HepG2 (cell line): ENCODE data around the gene RRAD. TPM values are rescaled to one million over a fixed set of nuclear protein-coding genes. Genes with fewer than 3 reads are reported as not detected.

Experiments
- BCL6 ChIP-seq: IDR thresholded peaks from 2 replicates; pipeline ENCODE4 v1.6.1; 2016; ENCODE audit warnings: missing genetic modification reagents, missing compliant biosample characterization
- NR2F6 ChIP-seq, 2 experiments: IDR thresholded peaks; 2 replicates each; pipeline ENCODE4 v1.6.1; 2016; ENCODE audit warnings: antibody characterized with exemption in 1 of 2, mild to moderate bottlenecking in 1 of 2
- RARA ChIP-seq: IDR thresholded peaks from 2 replicates; pipeline ENCODE4 v1.6.1; 2016; ENCODE audit warnings: missing genetic modification reagents, missing compliant biosample characterization
- TBX3 ChIP-seq: fragments of 450-650 bp; IDR thresholded peaks from 2 replicates; pipeline ENCODE4 v1.6.1; 2017; ENCODE audit warnings: antibody characterized with exemption, mild to moderate bottlenecking, inconsistent platforms, borderline replicate concordance
- THYN1 ChIP-seq: sonication (generic); formaldehyde crosslinking; IDR thresholded peaks from 2 replicates; pipeline ENCODE4 v1.8.1; 2023; ENCODE audit warnings: low read depth, mild to moderate bottlenecking, moderate library complexity, missing genetic modification reagents, borderline replicate concordance
- TIGD3 ChIP-seq: sonication (generic); formaldehyde crosslinking; IDR thresholded peaks from 2 replicates; pipeline ENCODE4 v1.5.1; 2020; ENCODE audit warnings: mild to moderate bottlenecking, missing genetic modification reagents, borderline replicate concordance
- TOPORS ChIP-seq: sonication (generic); formaldehyde crosslinking; IDR thresholded peaks from 2 replicates; pipeline ENCODE4 v1.8.0; 2023; ENCODE audit warnings: mild to moderate bottlenecking, missing genetic modification reagents
- ZBTB4 ChIP-seq: sonication (generic); formaldehyde crosslinking; IDR thresholded peaks from 2 replicates; pipeline ENCODE4 v1.4.0; 2020; ENCODE audit warnings: missing genetic modification reagents, mild to moderate bottlenecking, borderline replicate concordance
- ZNF20 ChIP-seq: sonication (generic); formaldehyde crosslinking; IDR thresholded peaks from 2 replicates; pipeline ENCODE4 v1.4.0; 2020; ENCODE audit warnings: mild to moderate bottlenecking, moderate library complexity, missing genetic modification reagents
- ZNF512B ChIP-seq: sonication (generic); formaldehyde crosslinking; IDR thresholded peaks from 2 replicates; pipeline ENCODE4 v1.5.1; 2020; ENCODE audit warnings: missing genetic modification reagents, mild to moderate bottlenecking, borderline replicate concordance
- ZNF615 ChIP-seq: sonication (generic); formaldehyde crosslinking; IDR thresholded peaks from 2 replicates; pipeline ENCODE4 v1.5.0; 2020; ENCODE audit warnings: mild to moderate bottlenecking, missing genetic modification reagents, borderline replicate concordance
- ZNF747 ChIP-seq: sonication (generic); formaldehyde crosslinking; IDR thresholded peaks from 2 replicates; pipeline ENCODE4 v1.8.1; 2023; ENCODE audit warnings: missing genetic modification reagents, mild to moderate bottlenecking, borderline replicate concordance
- ZNF879 ChIP-seq: sonication (generic); formaldehyde crosslinking; IDR thresholded peaks from 2 replicates; pipeline ENCODE4 v1.8.1; 2023; ENCODE audit warnings: missing genetic modification reagents
- ZSCAN29 ChIP-seq: sonication (generic); formaldehyde crosslinking; conservative IDR thresholded peaks from 2 replicates; pipeline ENCODE4 v1.4.0; 2020; ENCODE audit warnings: mild to moderate bottlenecking, missing genetic modification reagents
- polyA plus RNA-seq, 8 experiments: library from polyadenylated mRNA; depleted of rRNA in 3 of 8; stranded (reverse) in 7 of 8; unstranded in 1 of 8; fragments of >200 nt; fragmentation: Illumina TruSeq in 4 of 8; extraction: Trizol in 4 of 8; gene quantifications; 2 replicates each; pipeline versions ENCODE4 v1.2.1 to v1.2.3, GENCODE V29; 2011 to 2016; ENCODE audit warnings: low read depth in 4 of 8, missing spikeins in 1 of 8, mixed read lengths in 1 of 8; ENCODE audit not compliant: insufficient read depth in 1 of 8
- total RNA-seq, 5 experiments: library from RNA; depleted of rRNA; stranded (reverse); fragments of >200 nt; fragmentation: Illumina TruSeq; extraction: Trizol; gene quantifications; 2 replicates each; pipeline ENCODE4 v1.2.3, GENCODE V29; 2016; ENCODE audit warnings: low read depth in 1 of 5
- TF ChIP-seq, protein P1 (sequence below): sonication (generic); formaldehyde crosslinking; IDR thresholded peaks from 2 replicates; pipeline ENCODE4 v1.5.0; 2020; ENCODE audit warnings: mild to moderate bottlenecking, missing genetic modification reagents
- TF ChIP-seq, protein P2 (sequence below): sonication (generic); formaldehyde crosslinking; IDR thresholded peaks from 2 replicates; pipeline ENCODE4 v1.4.0; 2020; ENCODE audit warnings: missing genetic modification reagents

RRAD gene
- total and polyA plus RNA-seq, 2 of the 13 experiments (the other 11 are each of a cell fraction or from before 2014, with no cell fraction given) = 0.80 to 1.1 TPM

DNA sequence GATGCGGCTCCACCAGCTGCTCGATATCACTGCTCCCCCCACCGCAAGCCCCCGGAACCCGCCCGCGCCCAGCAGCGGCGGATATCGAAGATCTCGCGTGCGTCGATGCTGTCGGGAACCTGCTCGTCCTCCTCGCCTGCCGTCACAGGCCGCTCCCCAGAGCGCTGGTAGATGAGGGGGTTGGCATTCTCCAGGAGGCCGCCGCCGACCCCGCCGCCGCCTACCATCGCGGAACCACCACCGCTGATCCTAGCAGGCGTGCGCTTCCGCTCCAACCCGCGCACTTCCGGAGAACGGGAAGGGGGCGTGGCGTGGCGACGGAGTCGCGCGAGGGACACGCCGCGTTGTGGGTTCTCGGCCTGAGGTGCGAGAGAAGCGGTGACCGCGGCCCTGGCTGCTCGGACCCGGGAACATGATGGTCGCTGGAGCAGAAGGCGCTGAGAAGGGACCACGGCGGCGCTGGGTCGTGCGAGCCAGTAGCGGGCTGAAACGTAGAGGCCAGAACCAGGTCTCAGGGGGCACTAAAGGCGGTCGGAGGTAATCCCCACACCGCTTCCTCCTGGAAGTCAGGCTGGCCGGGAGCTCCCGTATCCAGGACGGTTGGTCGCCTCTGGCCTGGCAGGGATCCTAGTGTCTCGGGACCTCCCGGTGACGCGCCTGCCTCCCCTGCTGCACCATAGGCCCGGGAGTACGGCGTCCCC lies 9.0 kb upstream of the RRAD start, which contains the start of gene CIAO2B (continued):
- TF ChIP-seq, protein P1, sequence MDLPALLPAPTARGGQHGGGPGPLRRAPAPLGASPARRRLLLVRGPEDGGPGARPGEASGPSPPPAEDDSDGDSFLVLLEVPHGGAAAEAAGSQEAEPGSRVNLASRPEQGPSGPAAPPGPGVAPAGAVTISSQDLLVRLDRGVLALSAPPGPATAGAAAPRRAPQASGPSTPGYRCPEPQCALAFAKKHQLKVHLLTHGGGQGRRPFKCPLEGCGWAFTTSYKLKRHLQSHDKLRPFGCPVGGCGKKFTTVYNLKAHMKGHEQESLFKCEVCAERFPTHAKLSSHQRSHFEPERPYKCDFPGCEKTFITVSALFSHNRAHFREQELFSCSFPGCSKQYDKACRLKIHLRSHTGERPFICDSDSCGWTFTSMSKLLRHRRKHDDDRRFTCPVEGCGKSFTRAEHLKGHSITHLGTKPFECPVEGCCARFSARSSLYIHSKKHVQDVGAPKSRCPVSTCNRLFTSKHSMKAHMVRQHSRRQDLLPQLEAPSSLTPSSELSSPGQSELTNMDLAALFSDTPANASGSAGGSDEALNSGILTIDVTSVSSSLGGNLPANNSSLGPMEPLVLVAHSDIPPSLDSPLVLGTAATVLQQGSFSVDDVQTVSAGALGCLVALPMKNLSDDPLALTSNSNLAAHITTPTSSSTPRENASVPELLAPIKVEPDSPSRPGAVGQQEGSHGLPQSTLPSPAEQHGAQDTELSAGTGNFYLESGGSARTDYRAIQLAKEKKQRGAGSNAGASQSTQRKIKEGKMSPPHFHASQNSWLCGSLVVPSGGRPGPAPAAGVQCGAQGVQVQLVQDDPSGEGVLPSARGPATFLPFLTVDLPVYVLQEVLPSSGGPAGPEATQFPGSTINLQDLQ (CRISPR knock-in tag) = no peak; the same call in 1 of the 2 replicates
- TF ChIP-seq TBX3 (peak; percentile 75; the same call in 1 of the 2 replicates), TIGD3 (peak; percentile 98), ZSCAN29 (CRISPR knock-in tag) (no peak), THYN1 (CRISPR knock-in tag) (no peak), ZNF879 (CRISPR knock-in tag) (no peak), ZNF615 (peak; percentile 95), BCL6 (peak; percentile 66), ZNF512B (CRISPR knock-in tag) (peak; percentile 96), ZNF747 (no peak), RARA (no peak), ZNF20 (peak; percentile 76; the same call in 1 of the 2 replicates), TOPORS (no peak; the same call in 1 of the 2 replicates), NR2F6 (IDR thresholded peaks at IDR 0.05) (no peak), NR2F6 (CRISPR knock-in tag; IDR thresholded peaks at IDR 0.05) (peak; percentile 59; the same call in 1 of the 2 replicates), ZBTB4 (no peak)
- TF ChIP-seq, protein P2, sequence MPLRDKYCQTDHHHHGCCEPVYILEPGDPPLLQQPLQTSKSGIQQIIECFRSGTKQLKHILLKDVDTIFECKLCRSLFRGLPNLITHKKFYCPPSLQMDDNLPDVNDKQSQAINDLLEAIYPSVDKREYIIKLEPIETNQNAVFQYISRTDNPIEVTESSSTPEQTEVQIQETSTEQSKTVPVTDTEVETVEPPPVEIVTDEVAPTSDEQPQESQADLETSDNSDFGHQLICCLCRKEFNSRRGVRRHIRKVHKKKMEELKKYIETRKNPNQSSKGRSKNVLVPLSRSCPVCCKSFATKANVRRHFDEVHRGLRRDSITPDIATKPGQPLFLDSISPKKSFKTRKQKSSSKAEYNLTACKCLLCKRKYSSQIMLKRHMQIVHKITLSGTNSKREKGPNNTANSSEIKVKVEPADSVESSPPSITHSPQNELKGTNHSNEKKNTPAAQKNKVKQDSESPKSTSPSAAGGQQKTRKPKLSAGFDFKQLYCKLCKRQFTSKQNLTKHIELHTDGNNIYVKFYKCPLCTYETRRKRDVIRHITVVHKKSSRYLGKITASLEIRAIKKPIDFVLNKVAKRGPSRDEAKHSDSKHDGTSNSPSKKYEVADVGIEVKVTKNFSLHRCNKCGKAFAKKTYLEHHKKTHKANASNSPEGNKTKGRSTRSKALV = peak; percentile 90
